HG03139 (cell line): ENCODE measurements around the gene CHRNB2.

Experiments used
- ATAC-seq: cut with Tn5 transposase; IDR thresholded peaks from one replicate; pipeline ENCODE4 v1.9.1; 2021; ENCODE audit not compliant: unreplicated experiment

The CHRNB2 gene

GRCh38 chr1:154577346-154578057, 9.9 kb downstream of the CHRNB2 start:
- ATAC-seq, result no peak

DNA sequence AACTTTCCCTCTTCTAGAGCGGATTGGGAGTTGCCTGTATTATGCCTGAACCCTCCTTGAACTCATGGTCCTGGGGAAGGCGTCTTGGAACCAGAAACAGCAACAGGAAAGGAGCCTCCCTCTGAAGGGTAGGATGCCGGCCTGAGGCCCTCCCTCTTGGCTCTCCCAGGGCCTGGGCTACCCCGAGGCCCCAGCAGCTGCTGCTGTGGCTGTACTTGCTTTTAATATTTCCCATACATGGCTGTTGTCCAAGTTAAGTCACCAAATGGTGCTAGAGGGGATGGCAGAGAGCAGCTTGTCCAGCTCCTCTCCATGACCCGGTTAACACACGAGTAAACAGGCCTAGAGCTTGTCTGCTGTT, 10.5 kb downstream of the CHRNB2 start:
- ATAC-seq, result no peak

DNA sequence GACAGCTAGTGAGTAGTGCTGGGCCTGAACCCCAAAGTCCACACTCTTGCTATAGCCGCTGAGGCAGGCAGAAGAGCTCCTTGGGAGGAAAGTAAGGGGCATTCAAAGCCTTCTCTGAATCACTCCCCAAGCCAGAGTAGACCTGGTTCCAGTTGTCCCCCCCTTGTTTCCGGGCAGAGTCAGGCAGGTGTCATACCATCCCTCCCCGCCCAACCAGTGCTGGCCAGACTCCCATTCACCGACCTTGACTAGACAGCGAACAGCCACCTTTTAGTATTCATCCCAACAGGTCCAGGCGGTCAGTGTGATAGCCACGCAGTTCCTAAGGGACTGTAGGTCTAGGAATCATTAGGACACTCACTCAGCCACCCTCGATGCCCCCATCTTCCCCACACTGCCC, 11.8 kb downstream of the CHRNB2 start:
- ATAC-seq, result no peak

DNA sequence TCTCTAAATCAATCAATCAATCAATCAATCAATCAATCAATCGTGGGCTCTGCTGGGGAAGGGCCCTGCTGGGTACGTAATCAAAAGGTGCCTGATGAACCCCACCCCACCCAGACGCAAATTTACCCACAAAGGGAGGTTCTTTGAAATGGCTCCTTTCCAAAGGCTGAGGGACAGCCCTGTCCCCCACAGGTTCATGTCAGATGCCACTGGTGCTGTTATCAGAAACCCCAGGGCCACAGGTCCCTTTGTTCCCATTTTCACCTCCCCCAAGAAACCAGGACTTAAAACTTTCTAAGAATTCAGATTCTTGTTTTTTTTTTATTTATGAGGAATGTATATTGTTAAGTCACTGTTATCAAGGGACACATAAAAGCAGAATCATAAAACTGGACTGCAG, 14.2 kb downstream of the CHRNB2 start:
- ATAC-seq, result no peak

DNA sequence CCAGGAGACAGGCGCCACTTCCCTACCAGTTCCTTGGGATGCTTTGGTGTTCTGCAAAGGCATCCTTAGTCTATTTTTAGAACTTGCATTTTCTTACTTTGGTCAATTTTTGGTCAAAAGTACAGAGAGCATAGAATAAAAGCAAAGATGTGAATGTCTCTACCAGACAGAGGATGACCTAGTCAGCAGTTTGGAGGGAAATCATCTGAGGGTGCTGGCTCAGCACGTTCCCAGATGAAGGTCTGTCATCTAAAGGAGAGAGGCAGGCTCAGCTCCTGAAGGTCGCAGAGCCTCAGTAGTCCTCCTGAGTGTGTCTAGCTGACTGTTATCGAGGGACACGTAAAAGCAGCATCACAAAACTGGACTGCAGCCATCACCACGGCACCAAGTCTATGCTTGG, 15.3 kb downstream of the CHRNB2 start:
- ATAC-seq, result no peak

- no peak for ATAC-seq
Measured at GRCh38 chr1:154583773-154584172, 16.2 kb downstream of the CHRNB2 start.

GRCh38 chr1:154584267-154584994, 16.9 kb downstream of the CHRNB2 start:
- ATAC-seq, result no peak

GRCh38 chr1:154586231-154586630, 18.7 kb downstream of the CHRNB2 start:
- no peak for ATAC-seq

GRCh38 chr1:154586641-154587040, 19.1 kb downstream of the CHRNB2 start:
- ATAC-seq, result no peak

GRCh38 chr1:154589780-154590179, 22.2 kb downstream of the CHRNB2 start:
- ATAC-seq, result no peak

- ATAC-seq, result no peak
Measured at GRCh38 chr1:154590756-154591155, 23.2 kb downstream of the CHRNB2 start.

GRCh38 chr1:154591206-154591605, 23.6 kb downstream of the CHRNB2 start:
- no peak for ATAC-seq

DNA sequence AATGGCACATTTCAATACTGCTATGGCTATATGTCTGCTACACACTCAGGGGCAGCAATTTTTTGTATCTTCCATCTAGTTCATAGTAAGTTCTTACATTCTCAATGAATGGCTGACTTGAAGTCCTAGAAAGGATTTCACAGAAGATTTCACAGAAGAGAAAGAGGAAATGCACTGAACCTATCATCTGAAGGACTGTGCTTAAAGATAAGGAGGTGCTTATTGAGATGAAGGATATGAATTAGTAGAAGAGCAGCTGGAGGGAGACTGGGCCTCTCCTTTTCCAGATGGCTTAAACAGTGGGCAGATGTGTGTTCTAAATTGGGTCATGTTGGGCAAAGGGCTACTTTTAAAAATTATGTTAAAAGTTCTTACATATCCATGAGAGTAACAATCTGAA, 25.8 kb downstream of the CHRNB2 start:
- no peak for ATAC-seq

- ATAC-seq, result no peak
Measured at GRCh38 chr1:154594811-154595210, 27.2 kb downstream of the CHRNB2 start.

DNA sequence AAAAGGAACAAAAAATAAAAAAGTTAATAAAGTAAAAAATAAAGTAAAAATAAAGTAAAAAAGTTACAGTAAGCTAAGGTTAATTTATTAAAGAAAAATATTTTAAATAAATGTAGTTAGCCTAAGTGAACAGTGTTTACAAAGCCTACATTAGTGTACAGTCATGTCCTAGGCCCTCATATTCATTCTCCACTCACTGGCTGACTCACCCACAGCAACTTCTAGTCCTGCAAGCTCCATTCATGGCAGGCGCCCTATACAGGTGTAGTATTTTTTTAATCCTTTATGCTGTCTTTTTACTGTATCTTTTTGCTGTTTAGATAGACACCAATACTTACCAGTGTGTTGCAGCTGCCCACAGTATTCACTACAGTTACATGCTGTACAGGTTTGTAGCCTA, 28.0 kb downstream of the CHRNB2 start:
- ATAC-seq, result no peak

DNA sequence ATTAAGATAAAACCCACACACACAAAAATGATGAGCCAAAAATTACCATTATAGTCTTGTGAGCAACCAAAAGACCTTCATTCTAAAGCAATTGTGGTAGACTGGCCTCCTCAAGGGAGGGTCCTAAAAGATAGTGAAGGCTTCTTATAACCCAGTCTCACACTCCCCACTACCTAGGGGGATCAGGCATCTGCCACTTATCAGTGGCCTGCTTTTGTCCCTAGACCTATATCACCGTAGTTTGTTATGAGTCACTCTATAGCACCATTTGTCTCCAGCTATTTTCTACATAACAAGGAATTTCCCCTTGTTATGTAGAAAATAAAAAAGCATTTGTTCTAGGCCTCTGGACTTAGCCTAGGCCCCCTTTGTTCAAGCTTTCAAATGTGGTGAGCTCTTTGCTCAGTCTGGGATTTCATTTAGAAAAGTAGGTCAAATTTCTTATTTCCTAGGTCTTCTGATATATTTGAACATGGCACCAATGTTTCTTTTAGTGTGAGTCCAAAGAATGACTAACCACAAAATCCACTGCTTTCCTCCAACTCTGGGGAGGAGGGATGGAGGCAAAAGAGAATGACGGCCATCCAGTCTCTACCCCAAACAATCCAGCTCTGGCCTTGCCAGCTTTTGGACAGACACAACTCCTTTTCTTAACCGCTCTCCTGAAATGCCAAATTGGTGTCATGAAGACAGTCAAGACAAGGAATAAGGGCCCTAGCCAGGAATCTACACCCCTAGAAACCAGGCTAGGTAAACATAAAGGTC, 31.5 kb downstream of the CHRNB2 start:
- no peak for ATAC-seq

GRCh38 chr1:154599658-154600057, 32.1 kb downstream of the CHRNB2 start:
- ATAC-seq, result no peak

DNA sequence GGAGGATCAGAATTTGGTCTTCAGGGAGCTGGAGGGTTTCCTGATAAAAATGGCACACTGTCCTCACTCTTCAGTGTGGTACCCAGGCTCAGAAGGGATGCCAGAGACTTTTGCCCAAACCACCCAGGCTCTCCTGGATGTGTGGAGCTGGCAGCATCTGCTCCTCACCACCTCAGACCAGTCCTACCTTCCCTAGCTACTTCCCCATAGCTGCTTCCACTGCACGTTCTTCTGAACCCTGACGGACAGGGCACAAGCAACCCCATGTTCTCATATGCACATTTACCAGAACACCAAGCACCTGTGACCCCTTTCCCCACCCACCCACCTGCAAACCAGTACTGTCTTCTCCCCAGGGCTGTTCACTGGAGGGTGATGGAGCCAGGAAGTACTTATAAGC, 35.7 kb downstream of the CHRNB2 start:
- ATAC-seq, result no peak

DNA sequence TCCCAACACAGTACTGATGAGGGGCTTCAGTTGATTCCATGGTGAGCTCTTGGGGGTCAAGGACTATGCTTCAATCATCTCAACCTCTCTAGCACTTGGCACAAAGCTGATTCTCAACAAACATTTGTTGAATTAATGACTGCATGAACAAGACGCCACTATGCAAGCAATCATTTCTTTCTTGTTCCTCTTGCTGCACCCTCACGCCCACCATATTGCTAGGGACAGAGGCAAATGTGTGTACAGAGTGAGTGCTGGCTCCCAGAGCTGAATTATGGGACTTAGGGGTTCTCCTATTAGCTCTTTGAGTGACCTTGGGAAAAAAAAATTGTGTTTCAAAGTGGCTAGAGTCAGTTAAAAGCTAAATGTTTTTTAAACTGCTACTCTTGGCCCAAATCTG, 38.0 kb downstream of the CHRNB2 start:
- ATAC-seq, result no peak

DNA sequence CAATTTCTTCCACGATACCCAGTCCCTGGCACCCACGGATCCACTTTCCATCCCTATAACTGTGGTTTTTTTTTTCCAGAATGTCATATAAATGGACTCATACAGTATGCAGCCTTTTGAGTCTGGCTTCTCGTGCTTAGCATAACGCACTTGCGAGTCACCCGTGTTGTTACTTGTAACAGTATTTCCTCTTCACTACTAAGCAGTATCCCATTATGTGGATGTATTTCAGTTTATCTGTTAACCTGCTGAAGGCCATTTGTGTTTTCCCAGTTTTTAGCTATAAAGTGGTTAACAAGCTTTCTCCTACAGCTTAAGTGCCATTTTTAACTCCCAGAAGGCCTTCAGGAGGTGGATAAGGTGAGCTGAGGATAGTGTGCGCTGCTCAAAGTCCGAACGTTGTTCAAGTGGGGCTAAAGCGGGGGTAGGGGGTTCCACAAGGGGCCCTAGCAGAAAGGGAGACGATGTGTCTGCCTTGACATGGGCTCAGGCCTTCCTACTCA, 39.6 kb downstream of the CHRNB2 start:
- peak; percentile 6 for ATAC-seq

- ATAC-seq, result peak; percentile 47
Measured at GRCh38 chr1:154607609-154608396, 40.2 kb downstream of the CHRNB2 start, which contains the start of gene ADAR. Gene ADAR, minus strand, starts transcription at chr1:154608186. Its CDS starts 180 bp downstream, at chr1:154608006.
